Measurements from ENCODE around the gene PCYT1A.
"Not testable (repeated sequence)": the region's sequence is repeated elsewhere in the genome, so short reads cannot be mapped to it uniquely, and the experiment has no call there.

The PCYT1A gene

GRCh38 chr3:196192036-196192523 is 95.4 kb downstream of the PCYT1A start:
- TF ChIP-seq POLR2A (IDR thresholded peaks at IDR 0.05; ENCODE audit: low read length) (no peak), GATA1 (IDR thresholded peaks at IDR 0.05; ENCODE audit: low read depth, low read length) (no peak)
- peak; percentile 68 to 73 for DNase-seq

GRCh38 chr3:196189566-196190347 is 97.8 kb downstream of the PCYT1A start:
- TF ChIP-seq POLR2A (IDR thresholded peaks at IDR 0.05; ENCODE audit: low read length) (no peak), GATA1 (IDR thresholded peaks at IDR 0.05; ENCODE audit: low read depth, low read length) (no peak)
- DNase-seq = no peak

DNA sequence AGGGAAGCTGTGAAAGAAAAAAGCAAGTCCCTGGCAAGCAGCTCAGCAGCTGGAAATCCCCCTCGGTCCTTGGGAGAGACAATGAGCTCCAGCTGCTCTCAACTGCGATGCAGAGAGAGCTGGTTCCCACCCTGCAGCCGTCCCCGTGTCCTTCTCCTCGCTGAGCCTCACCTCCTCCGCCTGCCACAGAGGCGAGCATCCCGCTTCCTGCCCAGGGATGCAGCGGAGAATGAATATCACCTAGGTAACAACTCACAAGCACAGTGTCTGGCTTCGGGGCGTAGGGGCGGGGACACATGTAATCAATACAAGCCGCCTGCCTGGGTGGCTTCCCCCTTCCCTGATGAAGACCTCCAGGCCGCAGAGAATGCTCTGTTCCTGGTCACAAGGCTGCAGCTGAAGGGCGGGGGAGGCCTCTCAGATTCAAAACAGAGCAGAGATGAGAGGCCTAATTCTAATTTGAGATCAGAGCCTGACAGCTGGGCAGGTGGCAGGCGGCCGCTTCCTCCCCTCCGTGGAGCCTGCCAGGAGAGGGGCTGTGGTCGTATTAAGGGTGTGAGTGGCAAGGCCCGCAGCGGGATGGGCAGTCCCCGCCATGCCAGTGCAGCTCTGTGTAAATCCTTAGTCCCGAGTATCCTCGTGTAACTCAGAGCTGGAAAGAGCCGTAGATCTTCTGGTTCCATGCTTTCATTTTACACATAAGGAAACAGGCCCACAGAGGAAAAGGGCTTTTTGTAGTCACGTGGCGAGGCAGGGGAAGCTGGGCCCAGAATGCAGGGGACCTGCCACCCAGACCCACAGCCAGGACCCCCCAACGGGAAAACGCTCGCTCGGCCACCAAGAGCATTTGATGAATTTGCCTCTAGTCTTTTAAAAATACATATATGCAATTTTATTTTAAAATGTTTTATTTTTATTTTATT is 100.6 kb downstream of the PCYT1A start:
- DNase-seq = peak; percentile 52 to 71
- TF ChIP-seq GATA1 (IDR thresholded peaks at IDR 0.05; ENCODE audit: low read depth, low read length) = no peak
- TF ChIP-seq POLR2A (IDR thresholded peaks at IDR 0.05; ENCODE audit: low read length) = no peak

- TF ChIP-seq POLR2A (IDR thresholded peaks at IDR 0.05; ENCODE audit: low read length) (no peak), GATA1 (IDR thresholded peaks at IDR 0.05; ENCODE audit: low read depth, low read length) (no peak)
- DNase-seq = no peak
Observed at GRCh38 chr3:196184881-196185280, 102.6 kb downstream of the PCYT1A start.

DNA sequence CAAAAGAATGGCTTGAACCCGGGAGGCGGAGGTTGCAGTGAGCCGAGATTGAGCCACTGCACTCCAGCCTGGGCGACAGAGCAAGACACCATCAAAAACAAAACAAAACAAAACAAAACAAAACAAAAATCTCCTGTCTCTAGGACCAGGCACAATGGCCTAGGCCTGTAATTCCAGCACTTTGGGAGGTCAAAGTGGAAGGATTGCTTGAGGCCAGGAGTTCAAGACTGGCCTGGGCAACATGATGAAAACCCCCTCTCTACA is 103.4 kb downstream of the PCYT1A start:
- DNase-seq = not testable (repeated sequence)

DNA sequence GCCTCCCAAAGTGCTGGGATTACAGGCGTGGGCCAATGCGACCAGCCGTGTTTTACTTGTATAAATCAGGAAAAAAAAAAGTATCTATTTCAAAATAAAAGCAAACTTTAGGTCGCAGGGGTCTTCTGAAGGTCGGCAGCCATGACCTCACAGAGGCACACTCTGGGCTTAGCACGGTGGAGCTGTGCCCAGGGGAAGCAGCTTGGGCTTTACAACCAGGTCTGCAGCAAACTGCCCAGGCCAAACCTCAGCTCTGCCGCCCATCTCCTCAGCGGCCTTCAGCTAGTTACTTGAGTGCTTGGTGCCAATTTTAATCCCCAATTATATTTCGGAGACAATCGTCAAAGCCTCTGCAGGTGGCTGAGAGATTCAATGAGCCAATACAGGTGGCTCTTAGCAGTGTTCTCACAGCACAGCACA is 106.4 kb downstream of the PCYT1A start:
- peak; percentile 36 to 45 for DNase-seq

GRCh38 chr3:196180346-196180745 is 107.2 kb downstream of the PCYT1A start:
- no peak for DNase-seq
- TF ChIP-seq GATA1 (IDR thresholded peaks at IDR 0.05; ENCODE audit: low read depth, low read length) (no peak), POLR2A (IDR thresholded peaks at IDR 0.05; ENCODE audit: low read length) (no peak)

More for the DNA sequence above, 106.4 kb downstream of the PCYT1A start:
- TF ChIP-seq GATA1 (IDR thresholded peaks at IDR 0.05; ENCODE audit: low read depth, low read length) (no peak), POLR2A (IDR thresholded peaks at IDR 0.05; ENCODE audit: low read length) (no peak)

All from erythroblast (primary cell).